ENCODE results near the gene CPNE6.

The CPNE6 gene

GRCh38 chr14:24089890-24090289 is 18.5 kb downstream of the CPNE6 start:
- Histone ChIP-seq H3K4me3 (ENCODE audit: low read depth, low read length) (no peak overlapping the region), H3K36me3 (ENCODE audit: control insufficient read depth in 2 of 2, insufficient read depth in 1 of 2, low read length in 2 of 2) (no peaks in the 10 kb centered on the region), H3K27ac (ENCODE audit: extremely low read depth, low read depth, low read length) (no peak overlapping the region), H3K4me1 (ENCODE audit: control insufficient read depth, insufficient read depth, low read length) (peaks cover 3% of the 10 kb centered on the region; the same call in 1 of the 2 replicates), H3K9me3 (ENCODE audit: control insufficient read depth, insufficient read depth, low read depth, low read length) (no peaks in the 10 kb centered on the region)
- TF ChIP-seq RBAK (tag by site-specific recombination; IDR thresholded peaks at IDR 0.05): no peak
- TF ChIP-seq ZNF16 (tag by site-specific recombination; IDR thresholded peaks at IDR 0.05; ENCODE audit: low read depth): no peak
- TF ChIP-seq ZNF792 (tag by site-specific recombination; IDR thresholded peaks at IDR 0.05): no peak
- TF ChIP-seq ZFP3 (tag by site-specific recombination; IDR thresholded peaks at IDR 0.05; ENCODE audit: low read depth): no peak
- TF ChIP-seq REST (tag by site-specific recombination; IDR thresholded peaks at IDR 0.05): no peak
- no peak for TF ChIP-seq YY1 (tag by site-specific recombination; IDR thresholded peaks at IDR 0.05)
- TF ChIP-seq SETDB1 (IDR thresholded peaks at IDR 0.05; ENCODE audit: insufficient read length, low read length): no peak
- no peak for TF ChIP-seq ZNF639 (tag by site-specific recombination; IDR thresholded peaks at IDR 0.05)
- no peak for TF ChIP-seq MZF1 (tag by site-specific recombination; IDR thresholded peaks at IDR 0.05; ENCODE audit: borderline replicate concordance)
- ChIA-PET CTCF (interaction anchor here (0.6 to 9.4 kb wide), 26 partner anchors 9 to 352 kb away, joined by 3 to 247 read pairs (median 4); partner anchors contain the start of genes CARMIL3, CIDEB, CPNE6 and DCAF11), POLR2A (interaction anchor here (1.2 to 1.9 kb wide), 4 partner anchors 9 to 54 kb away, joined by 3 to 17 read pairs (median 5); no protein-coding TSS in a partner anchor)

GRCh38 chr14:24092110-24092504 is 20.7 kb downstream of the CPNE6 start:
- H3K9me3 ChIP-seq (ENCODE audit: control insufficient read depth, insufficient read depth, low read depth, low read length): no peaks in the 10 kb centered on the region
- H3K4me1 ChIP-seq (ENCODE audit: control insufficient read depth, insufficient read depth, low read length): peaks cover 3% of the 10 kb centered on the region; the same call in 1 of the 2 replicates
- H3K4me3 ChIP-seq (ENCODE audit: low read depth, low read length): no peak overlapping the region
- H3K36me3 ChIP-seq (ENCODE audit: control insufficient read depth in 2 of 2, insufficient read depth in 1 of 2, low read length in 2 of 2): peaks cover 0 to 6% of the 10 kb centered on the region in 2 experiments; a peak in 1 of 3 replicates
- POLR2A ChIA-PET: interaction anchor here (0.9 to 4.2 kb wide), 5 partner anchors 11 to 69 kb away, joined by 3 to 64 read pairs (median 4); partner anchors contain the start of genes DCAF11, EMC9, IRF9 and NRL
- no peak for TF ChIP-seq GLIS1 (tag by site-specific recombination; IDR thresholded peaks at IDR 0.05)
- no peak for TF ChIP-seq INSM2 (tag by site-specific recombination; IDR thresholded peaks at IDR 0.05)
- no peak for TF ChIP-seq ZFP37 (tag by site-specific recombination; IDR thresholded peaks at IDR 0.05)
- no peak for TF ChIP-seq ZFP69B (tag by site-specific recombination; IDR thresholded peaks at IDR 0.05)
- TF ChIP-seq REST (tag by site-specific recombination; IDR thresholded peaks at IDR 0.05): no peak
- no peak for TF ChIP-seq ZBTB44 (tag by site-specific recombination; IDR thresholded peaks at IDR 0.05)
- TF ChIP-seq SP7 (tag by site-specific recombination; IDR thresholded peaks at IDR 0.05): no peak
- TF ChIP-seq ZNF558 (tag by site-specific recombination; IDR thresholded peaks at IDR 0.05): no peak
- H3K27ac ChIP-seq (ENCODE audit: extremely low read depth, low read depth, low read length): no peak overlapping the region
- CTCF ChIA-PET: interaction anchor here (0.6 to 9.4 kb wide), 13 partner anchors 11 to 545 kb away, joined by 3 to 247 read pairs (median 5); partner anchors contain the start of genes DCAF11 and NRL

Data from HEK293 (cell line).